OCI-LY1 (cell line): ENCODE results near the gene NUBP2.

ENCODE experiments used
- H2AFZ ChIP-seq: fragments of 200-600 bp; sonication (generic), shearing (Covaris generic); 2 replicates; pipeline ENCODE4 v1.6.0; 2014; ENCODE audit warnings: antibody characterized with exemption, mild to moderate bottlenecking, low read length
- H3F3A ChIP-seq: fragments of 200-600 bp; sonication (generic), shearing (Covaris generic); 2 replicates; pipeline ENCODE4 v1.6.0; 2014; ENCODE audit warnings: mild to moderate bottlenecking, antibody characterized with exemption, low read length, moderate library complexity; ENCODE audit not compliant: insufficient read depth
- H3K27ac ChIP-seq: fragments of 200-600 bp; sonication (generic); 2 replicates; pipeline ENCODE4 v1.5.1; 2014; ENCODE audit warnings: low read length, mixed run types, mild to moderate bottlenecking, low read depth; ENCODE audit not compliant: poor library complexity, severe bottlenecking
- H3K27me3 ChIP-seq: fragments of 200-600 bp; sonication (generic); 2 replicates; pipeline ENCODE4 v1.6.0; 2014; ENCODE audit warnings: antibody characterized with exemption, mild to moderate bottlenecking, low read length, moderate library complexity; ENCODE audit not compliant: insufficient read depth
- H3K36me3 ChIP-seq: fragments of 200-600 bp; sonication (generic); 2 replicates; pipeline ENCODE4 v1.6.1; 2014; ENCODE audit warnings: mild to moderate bottlenecking, antibody characterized with exemption, low read length, moderate library complexity, mixed read lengths; ENCODE audit not compliant: insufficient read depth
- H3K4me1 ChIP-seq: fragments of 200-600 bp; sonication (generic); 2 replicates; pipeline ENCODE4 v1.5.1; 2014; ENCODE audit warnings: mild to moderate bottlenecking, low read length, moderate library complexity; ENCODE audit not compliant: insufficient read depth, severe bottlenecking
- H3K4me2 ChIP-seq: fragments of 200-600 bp; sonication (generic), shearing (Covaris generic); 2 replicates; pipeline ENCODE4 v1.6.1; 2014; ENCODE audit warnings: low read length
- H3K4me3 ChIP-seq: fragments of 200-600 bp; sonication (generic); 2 replicates; pipeline ENCODE4 v1.5.1; 2014; ENCODE audit warnings: low read length, low read depth, mild to moderate bottlenecking, mixed read lengths; ENCODE audit not compliant: poor library complexity, severe bottlenecking
- H3K79me2 ChIP-seq: fragments of 200-600 bp; shearing (Covaris generic); 2 replicates; pipeline ENCODE4 v1.6.1; 2016; ENCODE audit warnings: mixed run types, low read length, mixed read lengths; ENCODE audit not compliant: insufficient read depth
- H3K9ac ChIP-seq: fragments of 200-600 bp; sonication (generic), shearing (Covaris generic); 2 replicates; pipeline ENCODE4 v1.6.1; 2014; ENCODE audit warnings: mild to moderate bottlenecking, low read length, mixed read lengths
- H3K9me2 ChIP-seq: fragments of 200-600 bp; sonication (generic), shearing (Covaris generic); 2 replicates; pipeline ENCODE4 v1.6.1; 2014; ENCODE audit warnings: low read depth, mild to moderate bottlenecking, low read length, mixed read lengths
- H3K9me3 ChIP-seq: fragments of 200-600 bp; shearing (Covaris generic); 2 replicates; pipeline ENCODE4 v1.6.1; 2014; ENCODE audit warnings: low read length, mixed read lengths
- H4K20me1 ChIP-seq: fragments of 200-600 bp; sonication (generic), shearing (Covaris generic); 2 replicates; pipeline ENCODE4 v1.6.0; 2016; ENCODE audit warnings: mild to moderate bottlenecking, low read length; ENCODE audit not compliant: insufficient read depth
- CTCF ChIP-seq: fragments of 200-600 bp; sonication (generic), shearing (Covaris generic); IDR thresholded peaks from 2 replicates; pipeline ENCODE4 v1.5.1; 2017; ENCODE audit warnings: mild to moderate bottlenecking, antibody characterized with exemption, low read length, moderate library complexity, mixed read lengths
- EZH2 ChIP-seq: fragments of 200-600 bp; sonication (generic), shearing (Covaris generic); IDR thresholded peaks from 2 replicates; pipeline ENCODE4 v1.8.0; 2017; ENCODE audit warnings: borderline replicate concordance, mixed run types, mild to moderate bottlenecking, antibody characterized with exemption, low read length, moderate library complexity, mixed read lengths

The NUBP2 gene

DNA sequence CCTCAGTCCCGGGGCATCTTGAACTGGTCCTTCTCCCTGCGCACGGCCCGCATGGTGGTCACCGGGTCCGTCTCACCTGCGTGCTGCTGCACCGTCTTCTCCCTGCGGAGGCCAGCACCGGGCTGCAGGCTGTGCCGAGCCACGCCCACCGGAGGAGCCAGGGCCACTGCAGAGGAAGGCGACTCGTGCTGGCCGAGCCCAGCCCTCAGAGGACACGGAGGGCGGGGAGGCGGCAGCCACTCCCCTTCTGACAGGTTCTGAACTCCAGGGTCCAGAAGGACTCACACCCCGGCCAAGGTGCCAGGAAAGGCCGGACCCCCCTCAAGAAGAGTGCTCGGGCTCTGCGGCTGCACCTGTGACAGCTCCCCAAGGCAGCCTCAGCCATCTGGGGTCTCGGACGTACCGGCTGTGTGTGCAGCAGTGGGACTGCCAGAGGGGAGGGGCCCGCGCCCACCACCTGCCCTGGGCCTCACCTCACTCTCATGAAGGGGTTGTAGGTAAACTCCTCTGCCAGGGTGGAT lies 26.6 kb downstream of the NUBP2 start:
- H2AFZ ChIP-seq = no peak overlapping the region
- H3K9me2 ChIP-seq = no peaks in the 10 kb centered on the region
- H3K36me3 ChIP-seq = peaks cover 8% of the 10 kb centered on the region; the same call in 1 of the 2 replicates
- H3K9ac ChIP-seq = no peak overlapping the region
- H4K20me1 ChIP-seq = no peaks in the 10 kb centered on the region
- no peaks in the 10 kb centered on the region for H3K79me2 ChIP-seq
- no peak overlapping the region for H3K4me2 ChIP-seq
- H3K27ac ChIP-seq = no peak overlapping the region
- no peak for TF ChIP-seq EZH2
- TF ChIP-seq CTCF = no peak
- no peaks in the 10 kb centered on the region for H3F3A ChIP-seq
- no peaks in the 10 kb centered on the region for H3K4me1 ChIP-seq
- no peaks in the 10 kb centered on the region for H3K27me3 ChIP-seq
- no peaks in the 10 kb centered on the region for H3K9me3 ChIP-seq
- no peak overlapping the region for H3K4me3 ChIP-seq

- Histone ChIP-seq H3K79me2 (no peaks in the 10 kb centered on the region), H3K4me2 (no peak overlapping the region), H3K9ac (no peak overlapping the region), H3F3A (no peaks in the 10 kb centered on the region), H3K27me3 (no peaks in the 10 kb centered on the region), H4K20me1 (no peaks in the 10 kb centered on the region), H3K4me1 (no peaks in the 10 kb centered on the region), H2AFZ (no peak overlapping the region), H3K9me2 (no peaks in the 10 kb centered on the region), H3K9me3 (no peaks in the 10 kb centered on the region), H3K36me3 (peaks cover 6% of the 10 kb centered on the region; the same call in 1 of the 2 replicates), H3K27ac (no peak overlapping the region), H3K4me3 (no peak overlapping the region)
- TF ChIP-seq CTCF (no peak), EZH2 (no peak)
These were observed 27.3 kb downstream of the NUBP2 start for GRCh38 chr16:1810106-1810505.

DNA sequence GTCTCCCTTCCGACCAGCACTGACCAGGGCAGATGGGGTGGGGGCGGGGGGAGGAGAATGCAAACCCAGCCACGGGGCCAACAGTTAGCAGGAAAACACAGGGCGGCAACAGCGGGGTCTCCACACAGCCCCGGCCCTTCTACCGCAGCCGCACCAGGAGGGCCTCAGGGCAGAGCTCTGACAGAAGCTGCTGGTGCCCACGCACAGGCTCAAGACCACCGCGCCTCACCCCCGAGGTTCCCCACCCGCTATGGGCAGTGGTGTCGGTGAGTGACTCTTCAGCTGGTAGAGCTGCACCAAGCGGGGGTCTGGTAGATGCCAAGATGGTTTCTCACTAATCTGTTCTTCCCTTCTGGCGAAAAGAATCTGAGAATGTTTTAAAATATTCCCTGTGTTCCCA lies 27.8 kb downstream of the NUBP2 start:
- H3K9me3 ChIP-seq = no peaks in the 10 kb centered on the region
- TF ChIP-seq EZH2 (no peak), CTCF (no peak)
- H3K4me1 ChIP-seq = no peaks in the 10 kb centered on the region
- no peak overlapping the region for H3K4me2 ChIP-seq
- no peak overlapping the region for H2AFZ ChIP-seq
- no peaks in the 10 kb centered on the region for H3K79me2 ChIP-seq
- no peaks in the 10 kb centered on the region for H3K27me3 ChIP-seq
- H3F3A ChIP-seq = no peaks in the 10 kb centered on the region
- no peak overlapping the region for H3K27ac ChIP-seq
- H3K4me3 ChIP-seq = no peak overlapping the region
- H3K36me3 ChIP-seq = peaks cover 3% of the 10 kb centered on the region; the same call in 1 of the 2 replicates
- H4K20me1 ChIP-seq = no peaks in the 10 kb centered on the region
- no peaks in the 10 kb centered on the region for H3K9me2 ChIP-seq
- H3K9ac ChIP-seq = no peak overlapping the region
